Limb (tissue), 2 donors: ENCODE results near the gene KIAA0753.

Experiments used
- DNase-seq, 2 donors: peaks; one replicate each; pipeline ENCODE4 v3.0.0-alpha.2; 2016; ENCODE audit errors: extremely low spot score in 2 of 2

KIAA0753 gene

GRCh38 chr17:6641247-6641863 is 844 bp upstream of the KIAA0753 start:
- DNase-seq = peak in 1 of 2 donors; percentile 13

- peak in 1 of 2 donors; percentile 12 for DNase-seq
Observed at GRCh38 chr17:6639586-6640535, 650 bp downstream of the KIAA0753 start.

GRCh38 chr17:6639014-6639585 is 1.4 kb downstream of the KIAA0753 start:
- no peak for DNase-seq

GRCh38 chr17:6638046-6638908 is 2.2 kb downstream of the KIAA0753 start:
- no peak for DNase-seq

GRCh38 chr17:6637458-6637840 is 3.1 kb downstream of the KIAA0753 start:
- no peak for DNase-seq

- DNase-seq = no peak
Observed at GRCh38 chr17:6636616-6637457, 3.7 kb downstream of the KIAA0753 start.

GRCh38 chr17:6636105-6636504 is 4.4 kb downstream of the KIAA0753 start:
- no peak for DNase-seq

- no peak for DNase-seq
Observed at GRCh38 chr17:6633263-6633662, 7.2 kb downstream of the KIAA0753 start.

GRCh38 chr17:6632530-6632929 is 8.0 kb downstream of the KIAA0753 start:
- DNase-seq = no peak

GRCh38 chr17:6630390-6630789 is 10.1 kb downstream of the KIAA0753 start:
- DNase-seq = no peak

- no peak for DNase-seq
Observed at GRCh38 chr17:6627019-6627418, 13.5 kb downstream of the KIAA0753 start.

GRCh38 chr17:6626616-6627015 is 13.9 kb downstream of the KIAA0753 start:
- DNase-seq = no peak

GRCh38 chr17:6623941-6624340 is 16.6 kb downstream of the KIAA0753 start:
- DNase-seq = no peak

GRCh38 chr17:6611231-6611630 is 29.3 kb downstream of the KIAA0753 start:
- DNase-seq = no peak

GRCh38 chr17:6610011-6610410 is 30.5 kb downstream of the KIAA0753 start:
- DNase-seq = no peak

GRCh38 chr17:6608321-6608720 is 32.2 kb downstream of the KIAA0753 start:
- DNase-seq = no peak

- DNase-seq = no peak
Observed at GRCh38 chr17:6605142-6605541, 35.4 kb downstream of the KIAA0753 start.

GRCh38 chr17:6603744-6604325 is 36.7 kb downstream of the KIAA0753 start:
- peak; percentile 4 to 33 for DNase-seq

- no peak for DNase-seq
Observed at GRCh38 chr17:6602141-6602540, 38.4 kb downstream of the KIAA0753 start.

GRCh38 chr17:6599364-6599763 is 41.1 kb downstream of the KIAA0753 start:
- DNase-seq = no peak
